ENCODE measurements around the gene YTHDF2. TPM values are rescaled to one million over a fixed set of nuclear protein-coding genes. Genes with fewer than 3 reads are reported as not detected.
"Not testable (repeated sequence)": the region's sequence is repeated elsewhere in the genome, so short reads cannot be mapped to it uniquely, and the experiment has no call there.

YTHDF2 gene
- 10 to 100 TPM; 59.4 to 64.9 TPM for total RNA-seq
- long read RNA-seq, transcript YTHDF2-201 (5 exons, 2,925 nt), result major isoform, 110 of 124 reads
- long read RNA-seq, partial matches to known transcripts, result 5 of 124 reads
- long read RNA-seq, other reads (novel, unspliced or antisense), result 6 of 124 reads

GRCh38 chr1:28736450-28737306 is at the start of gene YTHDF2:
Gene YTHDF2, plus strand, starts transcription at chr1:28736940. Its CDS starts 181 bp downstream, at chr1:28737121.
- ATAC-seq (peak; percentile 91), DNase-seq (peak; percentile 97 to 98)
- intact Hi-C loops (cut with DNase I, micrococcal nuclease), result loop anchor here in 1 of 2 donors (5.0 kb wide), 1 partner anchor 94 kb away; the partner anchor contains the start of gene TAF12

- intact Hi-C loops (cut with DNase I, micrococcal nuclease); ATAC-seq; DNase-seq: not testable (repeated sequence)
Observed at GRCh38 chr1:28691627-28692026, 45.1 kb upstream of the YTHDF2 start.

GRCh38 chr1:28703629-28704028 is 33.1 kb upstream of the YTHDF2 start:
- intact Hi-C loops (cut with DNase I, micrococcal nuclease), result no loop called here
- ATAC-seq (no peak), DNase-seq (no peak)

GRCh38 chr1:28716336-28716735 is 20.4 kb upstream of the YTHDF2 start:
- no peak for ATAC-seq
- DNase-seq, result no peak
- intact Hi-C loops (cut with DNase I, micrococcal nuclease), result no loop called here

GRCh38 chr1:28718166-28718565 is 18.6 kb upstream of the YTHDF2 start:
- intact Hi-C loops (cut with DNase I, micrococcal nuclease), result no loop called here
- DNase-seq (no peak), ATAC-seq (no peak)

- no peak for ATAC-seq
- intact Hi-C loops (cut with DNase I, micrococcal nuclease), result no loop called here
- no peak for DNase-seq
Observed at GRCh38 chr1:28718586-28719331, 18.0 kb upstream of the YTHDF2 start.

GRCh38 chr1:28719332-28719619 is 17.5 kb upstream of the YTHDF2 start:
- ATAC-seq (no peak), DNase-seq (no peak)
- intact Hi-C loops (cut with DNase I, micrococcal nuclease), result no loop called here

GRCh38 chr1:28720376-28720775 is 16.4 kb upstream of the YTHDF2 start:
- intact Hi-C loops (cut with DNase I, micrococcal nuclease), result no loop called here
- ATAC-seq (no peak), DNase-seq (no peak)

- intact Hi-C loops (cut with DNase I, micrococcal nuclease); DNase-seq; ATAC-seq: not testable (repeated sequence)
Observed at GRCh38 chr1:28721927-28722326, 14.8 kb upstream of the YTHDF2 start.

- peak; percentile 97 for ATAC-seq
- intact Hi-C loops (cut with DNase I, micrococcal nuclease); DNase-seq: not testable (repeated sequence)
Observed at GRCh38 chr1:28725365-28725764, 11.4 kb upstream of the YTHDF2 start.

- ATAC-seq (no peak), DNase-seq (no peak)
- intact Hi-C loops (cut with DNase I, micrococcal nuclease), result loop anchor here in 1 of 2 donors (5.0 kb wide), 1 partner anchor 94 kb away; the partner anchor contains the start of gene TAF12
Observed at GRCh38 chr1:28735961-28736449, 735 bp upstream of the YTHDF2 start.

GRCh38 chr1:28737307-28738132 is 780 bp downstream of the YTHDF2 start:
- intact Hi-C loops (cut with DNase I, micrococcal nuclease), result loop anchor here in 1 of 2 donors (5.0 kb wide), 1 partner anchor 95 kb away; the partner anchor contains the start of gene TAF12
- ATAC-seq (peak; percentile 43), DNase-seq (peak; percentile 54 to 62)

GRCh38 chr1:28740118-28740517 is 3.4 kb downstream of the YTHDF2 start:
- intact Hi-C loops (cut with DNase I, micrococcal nuclease), result no loop called here
- DNase-seq (no peak), ATAC-seq (no peak)

GRCh38 chr1:28744184-28744583 is 7.4 kb downstream of the YTHDF2 start:
- intact Hi-C loops (cut with DNase I, micrococcal nuclease), result no loop called here
- no peak for DNase-seq
- no peak for ATAC-seq

- DNase-seq, result no peak
- intact Hi-C loops (cut with DNase I, micrococcal nuclease), result no loop called here
- ATAC-seq, result no peak
Observed at GRCh38 chr1:28745653-28746173, 9.0 kb downstream of the YTHDF2 start.

- ATAC-seq (no peak), DNase-seq (no peak)
- intact Hi-C loops (cut with DNase I, micrococcal nuclease), result no loop called here
Observed at GRCh38 chr1:28750330-28750729, 13.6 kb downstream of the YTHDF2 start.

GRCh38 chr1:28750771-28751294 is 14.1 kb downstream of the YTHDF2 start:
- DNase-seq; ATAC-seq; intact Hi-C loops (cut with DNase I, micrococcal nuclease): not testable (repeated sequence)
